Stimulated activated effector memory CD8-positive, alpha-beta T cell treated with anti-CD3 and anti-CD28 coated beads, Interleukin-12 subunit alpha, Interleukin-12 subunit beta, amount 100 ng/mL, for 72 hours (primary cell): ENCODE results near the gene HOXC10.

Source experiments
- ATAC-seq: fragments of 150-1000 bp; cut with Tn5 transposase; 2 replicates; pipeline ENCODE4 v1.10.0; 2021
- DNase-seq, 2 donors: peaks; one replicate each; pipeline ENCODE4 v3.0.0; 2021 to 2022; ENCODE audit warnings: low spot score in 2 of 2
- H3K27ac Mint-ChIP-seq: one replicate; pipeline ENCODE4 v1.8.0; 2022; ENCODE audit warnings: mild to moderate bottlenecking, mixed read lengths
- H3K36me3 Mint-ChIP-seq: one replicate; pipeline ENCODE4 v1.8.0; 2022; ENCODE audit warnings: mild to moderate bottlenecking, mixed read lengths
- H3K4me1 Mint-ChIP-seq: one replicate; pipeline ENCODE4 v1.8.0; 2022; ENCODE audit warnings: mixed read lengths
- H3K4me3 Mint-ChIP-seq: one replicate; pipeline ENCODE4 v1.8.0; 2022; ENCODE audit warnings: mild to moderate bottlenecking, mixed read lengths
- H3K9me3 Mint-ChIP-seq: one replicate; pipeline ENCODE4 v1.8.0; 2022; ENCODE audit warnings: mixed read lengths

Gene HOXC10

DNA sequence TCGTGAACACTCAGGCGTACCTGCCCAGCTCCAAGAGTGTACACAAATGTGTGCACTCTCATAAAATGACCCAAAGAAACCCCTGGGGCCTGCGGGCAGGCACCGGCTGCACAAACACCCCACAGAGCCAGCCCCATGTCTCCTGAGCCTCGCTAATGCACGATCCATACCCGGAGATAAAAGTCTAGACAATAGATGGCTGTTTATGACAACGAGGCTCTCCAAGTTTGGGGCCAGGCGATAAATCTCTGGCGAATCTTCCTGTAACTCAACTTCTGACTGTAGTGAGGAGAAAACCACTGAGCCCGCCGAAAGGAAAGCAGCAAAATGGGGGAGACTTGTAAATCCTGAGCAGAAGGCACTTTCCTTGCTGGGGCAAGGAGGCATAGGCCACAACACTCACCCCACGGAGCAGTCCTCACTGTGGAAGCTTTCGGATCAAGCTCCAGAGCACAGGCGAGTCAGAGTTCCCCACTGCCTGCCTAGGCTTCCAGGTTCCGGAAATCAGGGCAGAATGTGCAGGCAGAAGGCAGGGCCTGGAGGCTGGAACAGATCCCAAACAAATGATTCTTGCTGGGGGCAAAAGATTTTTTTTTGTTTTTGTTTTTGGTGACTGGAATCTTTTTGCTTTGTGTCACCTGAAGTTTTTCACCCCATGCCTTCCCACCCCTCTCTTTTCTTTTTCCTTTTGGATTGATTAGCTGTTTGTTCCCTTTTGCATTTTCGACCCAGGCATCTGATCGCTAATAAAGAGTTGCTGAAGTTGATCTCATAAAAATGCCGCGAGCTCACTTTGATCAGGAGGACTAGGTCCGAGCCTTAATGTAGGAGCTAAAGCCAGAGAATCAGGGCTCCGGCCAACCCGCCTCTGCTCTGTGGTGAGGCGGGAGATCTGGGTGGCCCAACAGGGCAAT is 16.5 kb upstream of the HOXC10 start:
- peaks cover 38% of the 10 kb centered on the region for H3K4me1 Mint-ChIP-seq
- no peak for ATAC-seq
- DNase-seq = no peak
- no peaks in the 10 kb centered on the region for H3K9me3 Mint-ChIP-seq
- H3K36me3 Mint-ChIP-seq = peaks cover 6% of the 10 kb centered on the region
- no peak overlapping the region for H3K27ac Mint-ChIP-seq
- H3K4me3 Mint-ChIP-seq = no peak overlapping the region

DNA sequence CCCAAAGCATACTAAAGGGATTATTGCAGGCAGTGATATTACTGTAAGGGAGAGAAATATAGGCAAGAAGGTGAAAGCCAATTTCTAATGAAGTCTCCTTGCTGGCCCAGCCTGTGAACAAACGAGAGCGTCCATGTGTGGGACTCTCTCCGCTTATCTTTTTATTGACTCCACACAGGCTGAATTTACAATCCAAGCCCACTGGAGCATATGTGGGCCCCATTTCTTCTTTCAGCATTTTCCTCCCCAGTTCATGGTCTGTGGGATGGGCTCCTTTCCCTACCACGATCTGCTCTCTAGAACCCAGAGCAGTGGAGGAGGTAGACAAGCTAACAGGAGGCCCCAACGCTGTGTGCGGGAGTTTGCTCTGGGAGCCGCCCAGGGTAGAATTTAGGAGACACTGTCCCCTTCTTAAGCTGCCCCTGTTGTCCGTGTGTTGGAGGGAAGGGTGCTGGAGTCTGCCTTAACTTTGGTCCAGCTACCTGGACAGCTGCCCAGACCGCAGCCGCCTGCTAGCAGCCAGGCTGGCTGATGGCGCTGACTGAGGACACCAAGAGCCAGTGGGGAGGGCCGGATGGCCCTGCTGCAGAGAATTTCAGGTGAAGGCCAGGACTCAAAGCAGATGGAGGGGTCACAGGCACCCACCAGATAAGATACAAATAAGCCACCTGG is 15.2 kb upstream of the HOXC10 start:
- H3K9me3 Mint-ChIP-seq = no peaks in the 10 kb centered on the region
- no peak overlapping the region for H3K27ac Mint-ChIP-seq
- DNase-seq (no peak), ATAC-seq (no peak)
- peaks cover 6% of the 10 kb centered on the region for H3K36me3 Mint-ChIP-seq
- no peak overlapping the region for H3K4me3 Mint-ChIP-seq
- peaks cover 34% of the 10 kb centered on the region for H3K4me1 Mint-ChIP-seq

DNA sequence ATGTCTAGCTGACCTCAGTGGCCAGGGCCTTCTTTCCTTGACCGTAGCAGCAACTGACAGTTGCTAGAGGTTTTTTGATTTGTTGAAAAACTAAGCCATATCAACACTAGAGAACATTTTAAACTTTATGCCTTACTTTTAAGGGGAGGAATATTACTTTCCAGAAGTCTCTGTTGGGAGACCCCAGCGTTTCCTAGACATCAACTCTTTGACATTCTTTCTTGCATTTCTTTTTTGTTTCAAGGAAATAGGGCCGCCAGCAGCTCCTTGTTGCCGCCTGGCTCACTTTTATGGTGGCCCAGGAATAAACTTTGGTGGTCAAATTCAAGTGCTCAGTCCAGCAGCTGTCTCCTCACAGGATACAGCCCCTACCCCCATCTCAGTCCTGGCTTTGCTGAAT is 14.5 kb upstream of the HOXC10 start:
- Mint-ChIP-seq H3K4me1 (peaks cover 32% of the 10 kb centered on the region), H3K4me3 (no peak overlapping the region), H3K27ac (no peak overlapping the region), H3K36me3 (peaks cover 3% of the 10 kb centered on the region), H3K9me3 (no peaks in the 10 kb centered on the region)
- ATAC-seq = no peak
- DNase-seq = no peak

DNA sequence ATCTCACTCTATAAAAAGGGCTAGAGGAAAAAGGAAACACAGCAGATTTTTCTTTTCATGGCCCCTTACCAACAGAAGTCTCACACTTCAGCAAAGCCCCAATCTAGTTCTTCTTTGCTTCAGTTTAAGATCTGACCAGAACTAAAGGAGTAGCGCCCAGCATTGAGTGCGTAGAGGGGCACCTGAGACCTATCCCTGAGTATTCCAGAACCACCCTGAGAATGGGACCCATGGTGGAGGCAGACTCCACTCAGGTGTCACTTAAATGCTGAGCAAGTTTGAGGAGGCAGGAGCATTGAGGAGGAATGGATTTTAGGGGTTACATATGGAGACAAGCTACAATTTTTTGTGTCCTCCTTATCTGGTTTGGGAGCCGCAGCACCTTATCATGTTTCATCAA is 13.8 kb upstream of the HOXC10 start:
- Mint-ChIP-seq H3K9me3 (no peaks in the 10 kb centered on the region), H3K27ac (no peak overlapping the region), H3K4me3 (no peak overlapping the region), H3K36me3 (no peaks in the 10 kb centered on the region), H3K4me1 (peaks cover 31% of the 10 kb centered on the region)
- DNase-seq (no peak), ATAC-seq (no peak)

DNA sequence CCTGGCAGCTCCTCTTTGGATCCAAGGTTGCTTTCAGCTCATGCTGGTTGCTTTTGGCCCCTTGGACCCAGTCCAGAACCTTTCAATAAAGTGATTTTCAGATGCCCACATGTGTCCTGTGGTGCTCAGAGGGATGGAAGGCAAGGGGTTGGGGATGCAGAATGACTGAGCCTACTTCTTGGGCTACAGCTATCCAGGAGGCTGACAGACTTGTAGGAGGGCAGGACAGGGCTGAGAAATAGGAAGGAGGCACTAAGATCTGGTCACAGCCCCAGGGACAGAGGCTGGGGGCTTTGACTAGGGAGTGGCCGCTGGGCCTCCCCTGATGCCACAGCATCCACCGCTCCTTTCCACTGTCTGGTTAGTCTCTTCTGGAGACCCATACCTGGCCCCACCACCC is 13.3 kb upstream of the HOXC10 start:
- Mint-ChIP-seq H3K4me1 (peaks cover 26% of the 10 kb centered on the region), H3K36me3 (no peaks in the 10 kb centered on the region), H3K4me3 (no peak overlapping the region), H3K9me3 (no peaks in the 10 kb centered on the region), H3K27ac (no peak overlapping the region)
- DNase-seq = no peak
- no peak for ATAC-seq

DNA sequence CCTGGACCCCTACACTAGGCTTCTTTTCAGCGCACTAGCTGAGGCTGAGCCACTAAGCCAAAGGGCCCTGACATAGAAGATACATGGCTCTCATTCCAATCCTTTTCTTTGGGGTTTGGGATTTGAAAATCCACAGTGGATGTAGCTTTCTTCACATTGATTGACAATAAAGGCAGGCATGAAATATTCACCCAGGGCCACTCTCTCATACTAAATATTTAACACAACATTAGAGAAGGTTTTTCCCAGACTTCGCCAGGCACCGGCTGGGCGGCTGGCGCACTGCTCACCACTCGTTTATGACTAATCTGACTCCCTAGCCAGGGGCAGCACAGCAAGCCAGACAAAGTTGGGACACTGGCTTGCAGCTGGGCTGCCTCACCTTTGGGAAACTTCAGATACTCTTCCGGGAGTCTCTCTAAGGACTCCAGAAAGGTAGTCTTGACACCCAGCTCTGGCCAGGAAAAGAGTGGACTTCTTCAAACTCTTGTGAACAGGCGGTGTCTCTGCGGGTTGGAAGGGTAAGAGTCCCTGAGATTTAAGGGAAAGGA is 12.7 kb upstream of the HOXC10 start:
- Mint-ChIP-seq H3K36me3 (no peaks in the 10 kb centered on the region), H3K9me3 (no peaks in the 10 kb centered on the region), H3K4me1 (peaks cover 25% of the 10 kb centered on the region), H3K27ac (no peak overlapping the region), H3K4me3 (no peak overlapping the region)
- no peak for DNase-seq
- ATAC-seq = no peak

DNA sequence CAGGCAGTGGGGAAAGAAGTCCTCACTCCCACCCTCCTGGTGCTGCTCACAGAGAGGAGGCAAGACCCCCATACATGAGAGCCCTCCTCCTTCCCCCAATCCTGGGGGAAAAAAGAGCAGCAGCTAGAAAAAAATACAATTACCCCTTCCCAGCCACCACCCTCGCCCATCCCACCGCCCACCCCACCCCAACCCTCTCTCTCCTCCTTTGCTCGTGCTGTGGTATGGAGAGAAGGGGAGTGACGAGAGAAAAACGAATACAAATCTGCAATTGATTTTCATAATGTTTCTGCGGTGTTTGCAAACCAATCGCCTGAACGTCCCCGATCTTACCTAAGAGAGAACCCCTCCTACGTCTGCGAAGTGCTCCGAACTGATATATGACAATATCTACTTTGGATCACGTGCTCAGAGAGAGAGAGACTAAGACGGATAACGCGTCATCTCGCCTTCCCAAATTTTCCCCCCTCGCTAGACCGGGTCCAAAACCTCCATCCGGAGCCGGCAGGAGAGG is 12.2 kb upstream of the HOXC10 start, which contains the start of gene HOXC11:
Gene HOXC11, plus strand, starts transcription at position 405 of the 514 bp plus-strand sequence. CDS start 116 bp downstream, outside the sequence.
- H3K9me3 Mint-ChIP-seq = no peaks in the 10 kb centered on the region
- no peak for DNase-seq
- H3K36me3 Mint-ChIP-seq = no peaks in the 10 kb centered on the region
- H3K4me3 Mint-ChIP-seq = peak within 1 kb of the TSS; percentile 67
- H3K4me1 Mint-ChIP-seq = peaks cover 25% of the 10 kb centered on the region
- no peak within 1 kb of the TSS for H3K27ac Mint-ChIP-seq
- no peak for ATAC-seq

DNA sequence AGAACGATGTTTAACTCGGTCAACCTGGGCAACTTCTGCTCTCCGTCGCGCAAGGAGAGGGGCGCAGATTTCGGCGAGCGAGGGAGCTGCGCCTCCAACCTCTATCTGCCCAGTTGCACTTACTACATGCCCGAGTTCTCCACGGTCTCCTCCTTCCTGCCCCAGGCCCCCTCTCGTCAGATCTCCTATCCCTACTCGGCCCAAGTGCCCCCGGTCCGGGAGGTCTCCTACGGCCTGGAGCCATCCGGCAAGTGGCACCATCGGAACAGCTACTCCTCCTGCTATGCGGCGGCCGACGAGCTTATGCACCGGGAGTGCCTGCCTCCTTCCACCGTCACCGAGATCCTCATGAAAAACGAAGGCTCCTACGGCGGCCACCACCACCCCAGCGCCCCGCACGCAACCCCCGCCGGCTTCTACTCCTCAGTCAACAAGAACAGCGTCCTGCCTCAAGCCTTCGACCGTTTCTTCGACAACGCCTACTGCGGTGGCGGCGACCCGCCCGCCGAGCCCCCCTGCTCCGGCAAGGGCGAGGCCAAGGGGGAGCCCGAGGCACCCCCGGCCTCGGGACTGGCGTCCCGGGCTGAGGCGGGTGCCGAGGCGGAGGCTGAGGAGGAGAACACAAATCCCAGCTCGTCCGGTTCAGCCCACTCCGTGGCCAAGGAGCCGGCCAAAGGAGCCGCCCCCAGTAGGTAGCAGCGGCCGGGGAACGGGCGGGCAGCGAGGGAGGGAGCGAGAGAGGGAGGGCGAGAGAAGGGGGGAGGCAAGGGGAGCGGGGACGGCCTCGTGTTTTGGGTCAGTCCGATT is 11.5 kb upstream of the HOXC10 start:
- ATAC-seq = no peak
- Mint-ChIP-seq H3K9me3 (no peaks in the 10 kb centered on the region), H3K4me1 (peaks cover 30% of the 10 kb centered on the region)

DNA sequence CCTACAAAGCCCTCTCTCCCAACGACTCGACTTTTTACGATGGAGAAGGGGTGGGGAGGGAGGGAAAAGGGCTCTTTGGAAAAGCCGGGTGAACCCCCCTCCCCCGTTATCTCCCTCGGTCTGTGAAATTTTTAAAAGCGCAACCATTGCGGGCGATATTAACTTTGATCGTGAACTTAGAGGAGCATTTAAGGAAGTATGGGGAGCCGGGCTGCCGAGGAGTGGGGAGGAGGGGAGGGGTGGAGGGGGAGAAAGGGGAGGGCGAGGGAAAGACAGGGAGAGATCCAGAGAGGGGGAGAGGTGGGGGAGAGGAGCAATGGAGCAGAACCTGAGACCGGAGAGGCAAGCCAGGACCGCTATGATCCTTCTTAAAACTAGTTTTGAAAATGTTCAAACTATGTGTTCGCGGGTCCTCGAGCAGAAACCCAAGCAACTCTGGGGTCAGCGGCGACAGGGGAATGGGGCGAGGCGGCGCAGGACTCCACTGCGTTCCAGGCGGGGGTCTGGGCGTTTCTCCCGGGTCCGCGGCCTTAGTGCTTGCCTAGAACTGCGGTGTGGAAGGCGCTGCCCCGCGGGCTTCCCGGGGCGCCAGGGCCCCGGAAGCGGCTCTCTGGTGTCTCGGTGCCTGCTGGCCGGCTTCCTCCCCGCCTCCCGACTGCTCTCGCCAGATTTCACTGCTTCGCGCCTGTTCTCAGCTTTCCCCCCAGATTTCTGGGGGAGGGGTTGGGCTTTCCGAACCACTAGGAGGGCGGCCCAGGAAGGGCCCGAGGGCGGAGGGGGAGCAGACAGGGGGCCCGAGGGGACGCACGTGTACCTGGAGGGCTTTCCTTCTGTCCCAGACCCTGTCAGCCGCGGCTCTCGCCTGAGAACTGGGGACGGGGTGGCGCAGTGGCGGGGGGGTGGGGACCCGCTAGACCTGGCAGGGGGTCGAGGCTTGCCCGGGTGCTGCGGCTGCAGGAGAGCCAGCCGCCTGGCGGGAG is 10.6 kb upstream of the HOXC10 start, which contains the start of gene HOTAIR:
Gene HOTAIR, minus strand, starts transcription at position 871 of the 980 bp plus-strand sequence.
- peak within 1 kb of the TSS; percentile 67 for H3K4me3 Mint-ChIP-seq
- H3K9me3 Mint-ChIP-seq = no peaks in the 10 kb centered on the region
- H3K36me3 Mint-ChIP-seq = no peaks in the 10 kb centered on the region
- ATAC-seq = peak; percentile 74
- DNase-seq = no peak
- H3K4me1 Mint-ChIP-seq = peaks cover 32% of the 10 kb centered on the region
- H3K27ac Mint-ChIP-seq = no peak within 1 kb of the TSS

More for the DNA sequence above, 11.5 kb upstream of the HOXC10 start:
- H3K36me3 Mint-ChIP-seq = no peaks in the 10 kb centered on the region
- no peak overlapping the region for H3K27ac Mint-ChIP-seq
- peak overlapping the region; percentile 67 for H3K4me3 Mint-ChIP-seq
- no peak for DNase-seq

DNA sequence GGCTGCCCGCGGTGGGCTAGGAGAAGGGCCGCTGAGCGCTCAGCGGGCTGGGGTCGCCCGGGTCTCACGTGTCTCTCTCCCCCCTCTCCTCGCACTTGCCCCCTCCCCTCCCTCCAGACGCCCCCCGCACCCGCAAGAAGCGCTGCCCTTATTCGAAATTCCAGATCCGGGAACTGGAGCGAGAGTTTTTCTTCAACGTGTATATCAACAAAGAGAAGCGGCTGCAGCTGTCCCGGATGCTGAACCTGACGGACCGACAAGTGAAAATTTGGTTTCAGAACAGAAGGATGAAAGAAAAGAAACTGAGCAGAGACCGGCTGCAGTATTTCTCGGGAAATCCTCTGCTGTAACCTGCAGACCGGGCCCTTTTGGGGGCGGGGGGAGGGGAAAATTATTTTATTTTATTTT is 9.9 kb upstream of the HOXC10 start:
- peaks cover 32% of the 10 kb centered on the region for H3K4me1 Mint-ChIP-seq
- no peak for ATAC-seq
- peak overlapping the region; percentile 67 for H3K4me3 Mint-ChIP-seq
- DNase-seq = no peak
- H3K9me3 Mint-ChIP-seq = no peaks in the 10 kb centered on the region
- peaks cover 2% of the 10 kb centered on the region for H3K36me3 Mint-ChIP-seq
- no peak overlapping the region for H3K27ac Mint-ChIP-seq

DNA sequence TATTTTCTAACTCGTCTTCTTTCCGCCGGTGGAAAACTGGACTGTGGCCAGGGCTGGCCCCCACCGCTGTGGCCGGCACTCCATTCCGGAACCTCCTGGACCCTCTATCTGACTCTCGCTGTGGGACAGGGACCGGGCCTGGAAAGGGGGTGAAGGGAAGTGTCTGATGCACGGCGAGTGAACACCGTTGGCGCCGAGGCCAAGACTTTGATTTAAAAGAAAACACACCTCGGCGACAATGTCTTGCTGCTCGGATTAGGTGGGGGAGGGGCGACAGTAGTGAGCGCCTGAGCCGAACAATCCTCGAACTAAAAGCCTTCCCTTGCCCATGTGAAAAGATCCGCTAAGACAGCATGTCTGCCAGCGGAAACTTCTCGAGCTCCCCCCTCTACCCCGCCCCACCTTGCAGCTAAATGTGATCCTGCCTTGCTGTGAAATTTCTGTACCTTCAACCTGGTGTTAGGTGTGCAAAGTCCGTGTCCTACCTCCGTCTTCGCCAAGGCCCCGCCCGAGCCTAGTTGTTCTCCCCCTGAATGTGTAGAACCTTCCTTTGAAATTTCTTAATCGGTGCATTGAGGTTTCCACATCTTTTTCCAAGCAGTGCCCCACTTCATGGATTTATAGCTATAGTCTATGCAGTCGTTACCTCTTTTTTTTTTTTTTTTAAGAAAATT is 9.3 kb upstream of the HOXC10 start:
- DNase-seq = no peak
- Mint-ChIP-seq H3K36me3 (peaks cover 4% of the 10 kb centered on the region), H3K4me1 (peaks cover 32% of the 10 kb centered on the region), H3K9me3 (no peaks in the 10 kb centered on the region), H3K4me3 (peak overlapping the region; percentile 67), H3K27ac (no peak overlapping the region)
- ATAC-seq = no peak

DNA sequence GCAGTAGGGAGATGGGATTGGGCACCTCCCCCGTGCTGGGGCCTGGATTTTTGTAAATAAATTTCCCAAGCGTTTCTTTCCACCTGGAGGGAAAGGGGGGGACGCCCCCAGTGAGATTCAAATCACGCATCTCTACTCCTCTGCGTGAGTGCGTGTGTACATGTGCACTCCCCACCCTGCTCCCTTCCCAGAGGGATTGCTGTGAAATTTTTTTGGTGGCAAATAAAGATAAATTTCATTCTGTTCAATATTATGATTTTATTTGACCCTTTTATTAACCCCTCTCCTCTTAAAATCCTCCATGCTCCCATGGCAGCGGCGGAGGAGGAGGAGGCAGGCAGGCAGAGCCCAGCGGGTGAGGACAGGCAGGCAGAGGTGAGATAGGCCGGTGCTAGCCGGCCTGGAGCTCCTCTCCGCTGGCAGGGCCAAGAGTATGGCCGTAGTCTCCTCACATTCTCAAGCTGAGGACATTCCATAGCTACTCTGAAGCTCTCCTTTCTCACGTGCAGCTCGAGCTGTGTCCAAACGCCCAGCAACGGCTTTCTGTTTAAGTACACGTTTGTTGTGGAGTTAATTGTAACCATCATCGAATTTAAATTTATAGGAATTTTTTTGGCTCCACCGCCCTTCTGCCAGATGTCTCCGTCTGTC is 8.6 kb upstream of the HOXC10 start:
- ATAC-seq = no peak
- Mint-ChIP-seq H3K27ac (no peak overlapping the region), H3K4me1 (peaks cover 32% of the 10 kb centered on the region), H3K36me3 (peaks cover 4% of the 10 kb centered on the region), H3K9me3 (no peaks in the 10 kb centered on the region), H3K4me3 (peak overlapping the region; percentile 67)
- DNase-seq = no peak
